ENCODE data around the gene NEMP1. TPM values are rescaled to one million over a fixed set of nuclear protein-coding genes. Genes with fewer than 3 reads are reported as not detected.

NEMP1 gene
- total and polyA plus RNA-seq, 2 of the 8 experiments (the other 6 are each of a cell fraction or from before 2014, with no cell fraction given): 30.1 to 43.2 TPM

GRCh38 chr12:57099766-57100165 lies 21.2 kb upstream of the NEMP1 start (continued):
- TF ChIP-seq SP1 (IDR thresholded peaks at IDR 0.05; ENCODE audit: low read depth, low read length): no peak
- no peak for TF ChIP-seq TBP (IDR thresholded peaks at IDR 0.05; ENCODE audit: low read depth, low read length)
- TF ChIP-seq JUND (IDR thresholded peaks at IDR 0.05; ENCODE audit: low read length): no peak
- no peak for TF ChIP-seq NANOG (IDR thresholded peaks at IDR 0.05; ENCODE audit: insufficient read depth, low read depth, low read length, poor library complexity, severe bottlenecking)
- no peak for TF ChIP-seq KDM4A (IDR thresholded peaks at IDR 0.05; ENCODE audit: low read depth, low read length, severe bottlenecking)
- TF ChIP-seq SRF (IDR thresholded peaks at IDR 0.05; ENCODE audit: low read depth, low read length): no peak
- no peak for TF ChIP-seq CEBPB (IDR thresholded peaks at IDR 0.05; ENCODE audit: low read depth, low read length)
- TF ChIP-seq ZNF274 (IDR thresholded peaks at IDR 0.05; ENCODE audit: borderline replicate concordance, extremely low read depth, low read length): no peak
- TF ChIP-seq KDM5A (IDR thresholded peaks at IDR 0.05; ENCODE audit: low read length): no peak
- TF ChIP-seq E2F6 (IDR thresholded peaks at IDR 0.05): no peak
